ENCODE results near the gene SLFN5. TPM values are rescaled to one million over a fixed set of nuclear protein-coding genes. Genes with fewer than 3 reads are reported as not detected.
A peak's percentile ranks its signal among the peaks of the same experiment; 100 is the strongest.
"Not testable (repeated sequence)": the region's sequence is repeated elsewhere in the genome, so short reads cannot be mapped to it uniquely, and the experiment has no call there.

Gene SLFN5
- total RNA-seq, 1 donor from 2014 or later = 3.3 TPM

DNA sequence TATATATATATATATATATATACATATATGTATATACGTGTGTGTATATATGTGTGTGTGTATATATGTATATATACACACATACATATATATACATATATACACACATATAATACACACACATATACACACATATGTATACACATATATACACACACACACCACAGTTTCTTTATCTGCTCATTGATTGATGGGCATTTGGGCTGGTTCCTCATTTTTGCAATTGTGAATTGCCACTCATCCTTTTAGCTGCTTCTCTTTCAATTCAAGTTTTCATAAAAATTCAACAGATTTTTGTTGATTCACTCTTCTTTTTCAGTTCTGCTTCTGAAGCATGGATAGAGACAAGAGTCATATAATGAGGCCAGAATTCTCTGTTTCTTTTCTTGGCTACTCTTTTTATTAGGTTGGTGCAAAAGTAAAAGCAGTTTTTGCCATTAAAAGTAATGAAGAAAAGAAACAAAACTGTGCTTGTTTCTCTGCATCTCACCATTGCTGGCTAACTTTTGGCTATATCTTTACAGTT, 44.5 kb downstream of the SLFN5 start:
- DNase-seq (ENCODE audit: low spot score in 2 of 2) (no peak), FAIRE-seq (no peak)

GRCh38 chr17:35289222-35289621, 46.4 kb downstream of the SLFN5 start:
- FAIRE-seq (no peak), DNase-seq (ENCODE audit: low spot score in 2 of 2) (no peak)

- FAIRE-seq (no peak), DNase-seq (ENCODE audit: low spot score in 2 of 2) (no peak)
These were observed 48.9 kb downstream of the SLFN5 start for GRCh38 chr17:35291802-35292201.

GRCh38 chr17:35293151-35293847, 50.4 kb downstream of the SLFN5 start:
- DNase-seq (ENCODE audit: low spot score in 2 of 2) (no peak), FAIRE-seq (no peak)

DNA sequence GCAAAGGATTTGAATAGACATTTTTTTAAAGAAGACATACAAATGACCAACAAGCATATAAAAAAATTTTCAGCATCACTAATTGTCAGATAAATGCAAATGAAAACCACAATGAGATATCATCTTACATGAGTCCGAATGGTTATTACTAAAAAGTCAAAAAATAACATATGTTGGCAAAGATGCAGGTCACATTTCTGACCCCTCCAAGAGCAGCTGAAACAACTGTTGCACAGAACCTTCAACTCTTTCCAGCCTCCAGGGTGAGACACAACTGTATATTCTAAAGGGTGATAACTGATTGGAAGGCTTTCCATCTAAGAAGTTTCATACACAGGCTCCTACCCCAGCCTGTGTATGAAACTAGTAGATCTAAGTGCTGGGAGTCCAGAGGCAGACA, 51.9 kb downstream of the SLFN5 start:
- DNase-seq (ENCODE audit: low spot score in 2 of 2) (no peak), FAIRE-seq (no peak)

DNA sequence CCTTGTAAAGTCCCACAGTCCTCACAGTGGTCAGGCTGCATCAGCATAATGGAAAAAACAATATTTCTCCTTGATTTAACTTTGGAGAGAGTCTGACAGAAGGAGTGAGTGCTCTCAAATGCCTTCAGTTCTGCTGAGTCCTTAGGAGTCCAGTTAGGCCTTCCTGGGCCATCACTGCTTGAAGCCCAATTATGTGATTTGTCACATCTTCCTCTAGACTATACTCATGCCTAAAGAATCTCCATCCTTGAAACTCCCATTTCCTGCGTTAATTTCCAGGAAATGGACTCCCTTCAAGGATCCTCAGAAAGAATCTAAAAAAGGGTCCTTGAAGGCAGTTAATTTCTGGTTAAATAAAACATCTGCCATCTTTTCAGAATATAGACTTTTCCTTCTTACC, 52.8 kb downstream of the SLFN5 start:
- no peak for FAIRE-seq
- no peak for DNase-seq (ENCODE audit: low spot score in 2 of 2)

DNA sequence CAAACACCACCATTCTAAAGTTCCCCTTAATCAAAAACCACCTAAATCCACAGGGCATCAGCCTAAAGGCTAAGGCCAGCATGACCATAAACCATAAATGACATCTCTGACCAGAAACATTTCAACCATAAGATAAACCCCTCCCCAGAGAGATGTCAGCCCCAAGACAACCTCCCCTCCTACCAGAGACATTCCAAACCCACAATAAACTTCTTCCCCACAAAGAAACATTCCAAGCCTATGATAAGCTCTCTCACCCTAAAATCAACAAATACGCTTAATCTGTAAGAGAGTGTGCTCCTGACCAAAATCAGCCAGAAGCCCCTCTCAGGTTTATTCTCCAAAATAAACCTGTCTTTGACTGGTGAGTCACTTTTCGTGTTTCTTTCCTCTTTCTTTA, 54.8 kb downstream of the SLFN5 start:
- FAIRE-seq = no peak
- DNase-seq (ENCODE audit: low spot score in 2 of 2) = no peak

DNA sequence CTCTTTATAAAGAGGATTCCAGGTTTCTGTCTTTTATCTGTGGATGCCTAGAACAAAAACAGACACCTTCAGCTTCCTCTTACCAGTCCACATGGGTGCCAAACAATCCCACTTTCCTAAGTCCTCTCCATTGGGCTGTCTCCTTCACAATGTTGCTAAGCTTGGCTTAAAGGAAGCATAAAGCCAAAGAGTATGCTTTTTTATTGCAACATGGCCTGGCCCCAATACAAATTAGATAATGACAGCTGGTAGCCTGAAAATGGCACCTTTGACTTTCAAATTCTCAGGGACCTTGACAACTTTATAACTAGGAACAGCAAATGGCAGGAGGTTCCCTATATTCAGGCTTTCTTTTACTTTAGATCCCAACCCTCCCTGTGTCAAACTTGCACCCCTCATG, 55.8 kb downstream of the SLFN5 start:
- no peak for FAIRE-seq

DNA sequence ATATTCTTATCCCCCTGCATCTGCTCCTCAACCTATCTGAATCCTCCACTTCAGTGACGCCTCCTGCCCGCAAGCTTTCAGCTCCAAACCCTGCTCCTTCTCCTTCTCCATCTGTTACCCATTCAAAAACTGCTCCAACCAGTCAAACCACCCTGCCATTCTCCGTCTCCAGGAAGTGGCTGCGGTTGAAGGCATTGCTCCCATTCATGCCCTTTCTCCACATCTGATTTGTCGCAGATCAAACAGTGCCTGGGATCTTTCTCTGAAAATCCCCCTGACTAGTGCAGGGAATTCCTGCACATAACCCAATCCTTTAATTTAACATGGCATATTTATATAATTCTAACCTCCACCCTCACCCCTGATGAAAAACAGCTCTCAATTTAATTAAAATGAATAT, 56.3 kb downstream of the SLFN5 start:
- no peak for FAIRE-seq
- DNase-seq (ENCODE audit: low spot score in 2 of 2) = no peak

More for the DNA sequence above, 55.8 kb downstream of the SLFN5 start:
- no peak for DNase-seq (ENCODE audit: low spot score in 2 of 2)

DNA sequence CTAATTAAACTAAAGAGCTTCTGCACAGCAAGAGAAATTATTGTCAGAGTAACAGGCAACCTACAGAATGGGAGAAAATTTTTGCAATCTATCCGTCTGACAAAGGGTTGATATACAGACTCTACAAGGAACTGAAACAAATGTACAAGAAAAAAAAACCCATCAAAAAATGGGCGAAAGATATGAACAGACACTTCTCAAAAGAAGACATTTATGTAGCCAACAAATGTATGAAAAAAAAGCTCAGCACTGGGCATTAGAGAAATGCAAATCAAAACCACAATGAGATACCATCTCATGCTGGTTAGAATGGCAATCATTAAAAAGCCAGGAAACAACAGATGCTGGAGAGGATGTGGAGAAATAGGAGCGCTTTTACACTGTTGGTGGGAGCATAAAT, 66.5 kb downstream of the SLFN5 start:
- not testable (repeated sequence) for FAIRE-seq; DNase-seq (ENCODE audit: low spot score in 2 of 2)

- FAIRE-seq (no peak), DNase-seq (ENCODE audit: low spot score in 2 of 2) (no peak)
These were observed 69.5 kb downstream of the SLFN5 start for GRCh38 chr17:35312346-35312745.

- peak; percentile 8 to 51 for DNase-seq (ENCODE audit: low spot score in 2 of 2)
- FAIRE-seq = no peak
These were observed 70.2 kb downstream of the SLFN5 start for GRCh38 chr17:35312790-35313711.

- no peak for DNase-seq (ENCODE audit: low spot score in 2 of 2)
- FAIRE-seq = no peak
These were observed 71.1 kb downstream of the SLFN5 start for GRCh38 chr17:35313875-35314409.

DNA sequence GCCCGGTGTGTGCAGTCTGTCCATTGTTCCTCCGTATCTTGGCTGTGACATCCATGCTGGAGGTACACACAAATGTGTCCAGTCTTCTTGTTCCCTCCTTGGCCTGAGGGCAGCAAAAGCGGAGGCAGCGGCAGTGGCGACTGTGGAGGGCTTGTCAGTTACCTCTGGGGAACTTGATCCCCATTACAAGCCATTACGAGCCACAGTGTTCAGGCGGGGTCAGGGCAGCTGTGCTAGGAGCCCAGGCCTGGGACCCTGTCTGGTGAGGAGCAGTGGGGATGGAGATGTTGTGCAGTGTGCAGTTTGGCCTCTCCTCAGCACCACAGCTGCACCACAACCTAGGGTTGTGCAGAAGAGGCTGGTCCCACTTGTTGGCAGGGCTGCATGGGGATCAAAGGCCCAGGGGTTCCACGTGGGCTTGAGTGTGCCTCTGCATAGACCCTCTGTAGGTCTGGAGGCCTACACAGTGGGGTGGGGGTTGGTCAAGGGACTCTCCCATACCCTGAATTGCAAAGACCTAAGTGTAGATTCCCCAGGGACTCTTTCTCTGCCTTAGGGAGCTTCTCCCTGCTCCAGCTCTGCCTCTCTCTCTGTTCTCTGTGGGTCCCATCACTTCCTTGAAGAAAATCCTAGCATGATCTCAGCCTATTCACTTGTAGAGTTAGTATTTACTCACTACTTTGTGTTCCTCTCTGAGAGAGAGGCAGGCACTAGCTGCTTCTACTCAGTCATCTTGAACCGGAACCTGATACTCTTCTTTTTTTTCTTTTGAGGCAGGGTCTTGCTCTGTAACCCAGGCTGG, 71.7 kb downstream of the SLFN5 start:
- FAIRE-seq (no peak), DNase-seq (ENCODE audit: low spot score in 2 of 2) (no peak)

DNA sequence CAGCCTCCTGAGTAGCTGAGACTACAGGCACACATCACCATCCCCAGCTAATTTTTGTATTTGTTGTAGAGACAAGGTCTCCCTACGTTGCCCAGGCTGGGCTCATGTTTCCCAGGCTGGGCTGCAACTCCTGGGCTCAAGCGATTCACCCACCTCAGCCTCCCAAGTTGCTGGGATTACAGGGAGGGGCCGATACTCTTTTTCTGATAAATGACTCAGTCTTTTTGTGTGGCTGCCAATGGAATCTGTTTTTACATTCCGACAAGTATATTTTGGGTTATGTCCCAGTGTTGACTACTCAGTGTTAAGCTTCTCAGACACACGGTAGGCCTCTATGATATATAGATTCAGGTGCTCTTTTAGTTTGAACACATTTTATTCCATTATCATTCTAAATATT, 72.4 kb downstream of the SLFN5 start:
- FAIRE-seq = no peak

DNA sequence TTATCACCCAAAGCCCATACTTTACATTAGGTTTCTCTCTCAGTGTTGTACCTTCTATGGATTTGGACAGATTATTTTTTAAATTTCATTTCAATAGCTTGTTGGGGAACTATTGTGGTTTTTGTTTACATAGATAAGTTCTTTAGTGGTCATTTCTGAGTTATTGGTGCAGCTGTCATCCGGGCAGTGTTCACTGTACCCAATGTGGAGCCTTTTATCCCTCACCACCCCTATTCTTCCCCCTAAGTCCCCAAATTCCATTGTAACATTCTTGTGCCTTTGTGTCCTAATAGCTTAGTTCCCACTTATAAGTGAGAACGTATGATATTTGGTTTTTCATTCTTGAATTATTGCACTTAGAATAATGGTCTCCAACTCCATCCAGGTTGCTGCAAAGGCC, 73.1 kb downstream of the SLFN5 start:
- FAIRE-seq (no peak), DNase-seq (ENCODE audit: low spot score in 2 of 2) (no peak)

More for the DNA sequence above, 72.4 kb downstream of the SLFN5 start:
- no peak for DNase-seq (ENCODE audit: low spot score in 2 of 2)

DNA sequence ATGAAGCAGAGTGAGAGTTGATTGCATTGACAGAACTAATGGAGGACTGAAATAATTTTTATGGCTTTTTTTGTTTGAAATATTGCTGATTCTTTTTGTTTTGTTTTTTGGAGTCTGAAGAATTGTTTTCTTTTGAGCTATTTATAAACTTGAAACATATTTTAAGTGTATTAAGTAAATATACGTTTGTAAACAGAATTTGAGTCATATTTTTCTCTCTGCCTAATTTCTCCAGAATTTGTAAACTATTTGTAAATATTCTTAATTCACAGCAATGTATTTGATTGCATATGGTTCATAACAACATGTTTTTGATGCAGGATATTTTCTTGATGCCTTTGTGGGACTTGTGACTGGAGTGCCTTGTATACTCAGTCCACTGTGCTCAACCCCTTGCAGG, 79.9 kb downstream of the SLFN5 start:
- FAIRE-seq (peak; percentile 75), DNase-seq (ENCODE audit: low spot score in 2 of 2) (no peak)
